ENCODE data around the gene STOM. TPM values are rescaled to one million over a fixed set of nuclear protein-coding genes. Genes with fewer than 3 reads are reported as not detected.

The STOM gene
- total RNA-seq, 1 experiment from 2014 or later, result 88.7 TPM

Other genes starting within 250 kb of the STOM start
- gene RAB14, start 168.4 kb downstream of the STOM start, total RNA-seq (2014; rRNA removed), result 22.0 and 29.4 TPM in 2 replicates
- gene GSN, start 102.1 kb downstream of the STOM start, total RNA-seq (2014; rRNA removed), result 453 and 467 TPM in 2 replicates
- not detected in 2 replicates for gene GGTA1, start 129.6 kb upstream of the STOM start, total RNA-seq (2014; rRNA removed)

Data from LHCN-M2 (cell line).